Smooth muscle cell of trachea (primary cell): ENCODE results near the gene IL1A. TPM values are rescaled to one million over a fixed set of nuclear protein-coding genes. Genes with fewer than 3 reads are reported as not detected.

Source experiments
- total RNA-seq: library from RNA; depleted of rRNA; stranded (reverse); fragments of >200 nt; gene quantifications from 2 replicates; pipeline ENCODE4 v1.2.1, GENCODE V29; 2014

Gene IL1A
- total RNA-seq, result 0.15 and 0.33 TPM in 2 replicates

GRCh38 chr2:112784199-112785189 lies at the start of gene IL1A:
Gene IL1A, minus strand, starts transcription at chr2:112784493. Its CDS starts 723 bp downstream, at chr2:112783770.

GRCh38 chr2:112764071-112765044 lies 19.9 kb downstream of the IL1A start, which contains the start of gene CKAP2L:
Gene CKAP2L, minus strand, starts transcription at chr2:112764609. Its CDS starts 11 bp downstream, at chr2:112764598.

Other genes with a start within 250 kb of the IL1A start
- gene POLR1B, start 242.0 kb downstream of the IL1A start, total RNA-seq, result 10.9 and 12.5 TPM in 2 replicates
- 6.4 and 10.4 TPM in 2 replicates for gene CHCHD5, start 199.9 kb downstream of the IL1A start, total RNA-seq
- gene SLC20A1, start 138.6 kb downstream of the IL1A start, total RNA-seq, result 50.4 and 77.5 TPM in 2 replicates
- gene NT5DC4, start 63.5 kb downstream of the IL1A start, total RNA-seq, result not detected in 2 replicates
- gene CKAP2L, start 19.9 kb downstream of the IL1A start, total RNA-seq, result 0.50 and 15.3 TPM in 2 replicates
- 0.15 and 0.50 TPM in 2 replicates for gene IL1B, start 52.3 kb upstream of the IL1A start, total RNA-seq
- gene IL37, start 126.7 kb upstream of the IL1A start, total RNA-seq, result not detected in 2 replicates
- not detected in 2 replicates for gene IL36G, start 193.5 kb upstream of the IL1A start, total RNA-seq
- gene IL36A, start 221.0 kb upstream of the IL1A start, total RNA-seq, result not detected in 2 replicates